Epithelial cell of proximal tubule (primary cell): ENCODE measurements around the gene SLC1A2. TPM values are rescaled to one million over a fixed set of nuclear protein-coding genes. Genes with fewer than 3 reads are reported as not detected.

Source experiments
- DNase-seq: peaks from one replicate; pipeline ENCODE4 v3.0.0-alpha.2; 2011; ENCODE audit warnings: low read depth
- H3K4me3 ChIP-seq: 2 replicates; pipeline ENCODE4 v1.5.1; 2011; ENCODE audit warnings: low read depth, mild to moderate bottlenecking, low read length
- total RNA-seq: library from RNA; depleted of rRNA; stranded (reverse); fragments of >200 nt; gene quantifications from 2 replicates; pipeline ENCODE4 v1.2.3, GENCODE V29; 2015
- TF ChIP-seq, protein P1 (sequence below): conservative IDR thresholded peaks from 2 replicates; pipeline ENCODE4 v1.5.1; 2012; ENCODE audit warnings: low read depth, mild to moderate bottlenecking, low read length

The SLC1A2 gene
- total RNA-seq, 1 donor from 2014 or later = not detected

DNA sequence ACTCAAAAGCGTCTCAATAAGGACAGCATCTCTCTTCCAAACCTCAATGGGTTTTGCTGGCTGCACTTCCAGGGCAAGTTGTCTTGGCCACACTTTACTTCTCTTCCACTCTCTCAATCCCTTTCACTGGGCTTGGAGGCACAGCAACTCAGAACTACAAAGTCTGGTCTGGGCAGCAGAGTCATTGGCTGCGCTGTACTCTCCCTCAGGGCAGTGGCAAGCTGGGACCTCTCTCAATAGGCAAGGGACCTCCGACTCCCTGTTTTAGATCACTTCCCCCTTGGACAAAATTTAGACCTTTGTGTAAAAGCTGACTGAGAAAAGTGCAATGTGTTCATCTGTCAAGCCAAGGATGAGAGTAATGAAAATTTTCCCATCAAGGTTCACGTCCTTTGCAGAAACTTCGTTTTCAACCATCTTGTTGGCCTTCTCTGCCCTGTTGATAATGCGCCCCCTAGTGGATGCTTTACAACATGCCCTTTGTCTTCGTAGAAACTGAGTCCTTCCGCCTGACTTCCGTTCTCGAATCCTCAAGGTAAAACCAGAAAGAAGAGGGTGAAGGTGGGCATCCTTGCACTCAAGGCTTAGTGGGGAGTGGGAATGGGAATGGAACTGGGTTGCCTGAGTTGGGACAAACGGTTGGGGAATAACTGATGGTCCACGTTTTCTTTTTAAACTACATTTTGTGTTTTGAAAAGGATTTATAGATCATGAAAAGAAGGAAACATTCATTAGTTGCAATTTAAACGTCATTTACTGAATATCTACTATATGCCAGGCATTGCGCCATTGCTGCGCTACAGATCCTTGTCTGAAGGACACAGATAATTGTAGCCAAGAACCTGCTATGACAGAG, 181.3 kb downstream of the SLC1A2 start:
- H3K4me3 ChIP-seq = no peak overlapping the region
- TF ChIP-seq, protein P1, sequence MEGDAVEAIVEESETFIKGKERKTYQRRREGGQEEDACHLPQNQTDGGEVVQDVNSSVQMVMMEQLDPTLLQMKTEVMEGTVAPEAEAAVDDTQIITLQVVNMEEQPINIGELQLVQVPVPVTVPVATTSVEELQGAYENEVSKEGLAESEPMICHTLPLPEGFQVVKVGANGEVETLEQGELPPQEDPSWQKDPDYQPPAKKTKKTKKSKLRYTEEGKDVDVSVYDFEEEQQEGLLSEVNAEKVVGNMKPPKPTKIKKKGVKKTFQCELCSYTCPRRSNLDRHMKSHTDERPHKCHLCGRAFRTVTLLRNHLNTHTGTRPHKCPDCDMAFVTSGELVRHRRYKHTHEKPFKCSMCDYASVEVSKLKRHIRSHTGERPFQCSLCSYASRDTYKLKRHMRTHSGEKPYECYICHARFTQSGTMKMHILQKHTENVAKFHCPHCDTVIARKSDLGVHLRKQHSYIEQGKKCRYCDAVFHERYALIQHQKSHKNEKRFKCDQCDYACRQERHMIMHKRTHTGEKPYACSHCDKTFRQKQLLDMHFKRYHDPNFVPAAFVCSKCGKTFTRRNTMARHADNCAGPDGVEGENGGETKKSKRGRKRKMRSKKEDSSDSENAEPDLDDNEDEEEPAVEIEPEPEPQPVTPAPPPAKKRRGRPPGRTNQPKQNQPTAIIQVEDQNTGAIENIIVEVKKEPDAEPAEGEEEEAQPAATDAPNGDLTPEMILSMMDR = peak; percentile 75
- no peak for DNase-seq

DNA sequence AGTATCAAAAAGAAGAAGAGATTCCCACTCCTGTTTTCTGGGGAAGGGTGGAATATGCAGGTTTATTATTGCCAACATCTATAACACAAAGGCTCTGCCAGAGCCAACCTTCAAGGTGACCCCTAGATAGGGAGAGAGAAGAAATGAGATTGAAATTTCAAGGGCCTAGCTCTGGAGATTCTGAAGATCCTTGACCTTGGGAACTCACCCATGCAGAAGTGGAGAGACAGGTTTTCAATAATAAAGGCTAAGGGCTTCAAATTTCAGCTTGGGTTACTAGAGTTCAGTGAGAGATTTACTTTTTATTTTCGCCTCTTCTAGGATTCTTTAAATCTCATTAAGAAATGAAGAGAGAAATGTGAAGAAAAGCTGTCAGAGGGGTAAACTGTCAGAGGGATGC, 182.0 kb downstream of the SLC1A2 start:
- TF ChIP-seq, protein P1 = no peak
- DNase-seq = no peak
- H3K4me3 ChIP-seq = no peak overlapping the region

DNA sequence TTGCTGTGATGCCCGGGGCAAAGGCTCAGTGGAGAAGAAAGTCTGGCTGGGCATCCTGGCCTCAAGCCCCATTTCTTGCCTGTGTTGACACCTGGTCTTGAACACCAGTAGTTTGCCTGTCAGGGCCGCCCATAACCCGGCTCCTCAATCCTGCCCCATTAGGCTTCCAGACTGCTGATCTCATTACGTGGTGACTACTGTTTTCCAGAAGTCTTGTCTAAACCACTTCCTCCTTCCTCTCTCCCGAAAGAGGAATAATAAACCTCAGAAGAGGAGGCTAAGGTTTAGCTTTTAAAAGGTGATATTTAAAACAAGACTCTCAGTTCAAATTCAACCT, 182.7 kb downstream of the SLC1A2 start:
- TF ChIP-seq, protein P1 = no peak
- no peak overlapping the region for H3K4me3 ChIP-seq
- DNase-seq = no peak

DNA sequence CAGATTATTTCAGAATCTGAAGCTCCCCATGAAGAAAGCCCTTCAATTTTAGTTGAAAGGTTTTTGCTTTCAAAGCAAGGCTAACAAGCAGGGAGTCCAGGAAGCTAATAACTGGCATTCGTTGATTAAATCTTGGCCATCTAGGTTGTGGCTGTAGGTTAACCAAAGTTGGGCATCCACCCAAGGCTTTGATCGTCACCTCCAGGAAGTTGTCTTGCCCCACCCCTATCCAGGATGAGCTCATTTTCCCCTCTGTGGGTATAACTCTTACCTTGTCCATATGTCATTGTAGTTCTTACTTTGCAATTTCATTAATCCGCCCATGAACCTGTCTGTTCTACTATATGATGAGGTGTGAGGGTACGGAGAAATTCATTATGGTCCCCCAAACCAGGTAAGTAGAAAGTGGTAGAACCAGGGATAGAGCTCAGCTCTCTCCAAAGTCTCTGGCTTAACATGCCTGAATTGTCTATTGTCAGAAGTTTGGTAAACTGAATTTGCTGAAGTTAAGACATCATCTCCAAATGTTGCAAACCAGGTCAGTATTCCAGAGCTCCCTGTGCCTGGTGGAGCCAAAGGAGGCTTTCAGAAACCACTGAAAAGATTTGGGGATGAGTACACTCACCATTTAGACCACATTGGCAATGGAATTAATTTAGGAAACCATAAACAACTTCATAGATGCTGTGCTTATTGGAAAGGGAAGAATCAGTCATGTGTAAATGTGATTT, 183.3 kb downstream of the SLC1A2 start:
- DNase-seq = peak; percentile 68
- TF ChIP-seq, protein P1 = no peak
- no peak overlapping the region for H3K4me3 ChIP-seq

DNA sequence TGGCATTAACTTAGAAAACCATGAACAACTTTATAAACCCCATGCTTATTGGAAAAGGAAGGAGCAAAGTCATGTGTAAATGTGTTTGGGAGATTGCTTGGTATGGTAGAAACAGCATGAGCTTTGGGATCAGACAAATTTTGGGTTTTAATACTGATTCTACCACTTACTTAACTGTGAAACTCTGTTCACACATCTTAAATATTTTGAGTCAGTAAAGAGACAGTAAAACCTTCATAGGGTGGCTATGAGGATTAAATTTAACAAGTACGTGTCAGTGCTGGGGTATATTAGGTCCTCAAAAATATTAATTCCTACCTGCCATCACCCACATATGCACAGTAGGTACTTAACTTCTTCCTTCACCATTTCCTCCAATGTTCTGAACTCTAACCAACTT, 183.9 kb downstream of the SLC1A2 start:
- H3K4me3 ChIP-seq = no peak overlapping the region
- TF ChIP-seq, protein P1 = no peak
- DNase-seq = no peak

DNA sequence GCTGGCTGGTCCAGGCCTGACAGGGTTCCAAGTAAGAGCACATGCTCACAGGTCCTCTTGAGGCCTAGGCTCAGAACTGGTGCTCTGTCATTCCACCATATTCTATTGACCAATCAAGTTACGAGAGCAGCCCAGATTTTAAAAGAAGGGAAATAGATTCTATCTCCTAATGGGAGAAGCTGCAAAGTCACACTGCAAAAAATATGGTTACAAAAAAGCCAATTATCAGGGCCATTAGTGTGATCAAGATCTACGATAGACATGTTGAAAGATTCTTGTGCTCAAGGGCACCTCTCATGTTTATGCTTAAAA, 184.2 kb downstream of the SLC1A2 start:
- DNase-seq = no peak
- TF ChIP-seq, protein P1 = no peak
- H3K4me3 ChIP-seq = no peak overlapping the region
